Activated CD4-positive, alpha-beta T cell treated with anti-CD3 and anti-CD28 coated beads, Interleukin-10, Interleukin-2, amounts not matched to agents 100 ng/mL and 50 ng/mL, durations not matched to agents 16 hours and 8 hours (primary cell): Measurements from ENCODE around the gene SPAST.
"Not testable (repeated sequence)": the region's sequence is repeated elsewhere in the genome, so short reads cannot be mapped to it uniquely, and the experiment has no call there.

ENCODE experiments used
- DNase-seq: peaks from one replicate; pipeline ENCODE4 v3.0.0-alpha.2; 2020

SPAST gene, protein sequence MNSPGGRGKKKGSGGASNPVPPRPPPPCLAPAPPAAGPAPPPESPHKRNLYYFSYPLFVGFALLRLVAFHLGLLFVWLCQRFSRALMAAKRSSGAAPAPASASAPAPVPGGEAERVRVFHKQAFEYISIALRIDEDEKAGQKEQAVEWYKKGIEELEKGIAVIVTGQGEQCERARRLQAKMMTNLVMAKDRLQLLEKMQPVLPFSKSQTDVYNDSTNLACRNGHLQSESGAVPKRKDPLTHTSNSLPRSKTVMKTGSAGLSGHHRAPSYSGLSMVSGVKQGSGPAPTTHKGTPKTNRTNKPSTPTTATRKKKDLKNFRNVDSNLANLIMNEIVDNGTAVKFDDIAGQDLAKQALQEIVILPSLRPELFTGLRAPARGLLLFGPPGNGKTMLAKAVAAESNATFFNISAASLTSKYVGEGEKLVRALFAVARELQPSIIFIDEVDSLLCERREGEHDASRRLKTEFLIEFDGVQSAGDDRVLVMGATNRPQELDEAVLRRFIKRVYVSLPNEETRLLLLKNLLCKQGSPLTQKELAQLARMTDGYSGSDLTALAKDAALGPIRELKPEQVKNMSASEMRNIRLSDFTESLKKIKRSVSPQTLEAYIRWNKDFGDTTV

GRCh38 chr2:32063310-32064020 is at the start of gene SPAST:
TSS of gene SPAST (plus strand) at chr2:32063556. CDS start at chr2:32063832, 276 bp downstream.
- peak; percentile 98 for DNase-seq

DNA sequence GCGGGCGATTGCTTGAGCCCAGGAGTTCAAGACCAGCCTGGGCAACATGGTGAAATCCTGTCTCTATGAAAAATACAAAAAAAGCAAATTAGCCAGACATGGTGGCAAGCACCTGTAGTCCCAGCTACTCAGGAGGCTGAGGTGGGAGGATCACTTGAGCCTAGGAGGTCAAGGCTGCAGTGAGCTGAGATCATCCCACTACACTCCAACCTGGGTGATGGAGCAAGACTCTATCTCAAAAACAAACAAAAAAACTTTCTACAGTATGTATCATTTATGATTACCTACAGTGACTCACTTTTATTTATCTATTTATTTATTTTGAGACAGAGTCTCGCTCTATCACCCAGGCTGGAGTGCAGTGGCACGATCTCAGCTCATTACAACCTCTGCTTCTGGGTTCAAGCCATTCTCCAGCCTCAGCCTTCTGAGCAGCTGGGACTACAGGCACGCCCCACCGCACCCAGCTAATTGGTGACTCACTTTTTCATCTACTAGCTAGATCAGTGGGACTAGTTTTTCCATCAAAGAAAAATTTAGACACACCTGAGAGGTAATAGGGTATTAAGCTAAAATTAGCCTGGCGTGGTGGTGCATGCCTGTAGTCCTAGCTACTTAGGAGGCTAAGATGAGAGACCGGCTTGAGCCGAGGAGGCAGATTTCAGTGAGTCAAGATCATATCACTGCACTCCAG is 44.4 kb upstream of the SPAST start:
- DNase-seq: not testable (repeated sequence)

DNA sequence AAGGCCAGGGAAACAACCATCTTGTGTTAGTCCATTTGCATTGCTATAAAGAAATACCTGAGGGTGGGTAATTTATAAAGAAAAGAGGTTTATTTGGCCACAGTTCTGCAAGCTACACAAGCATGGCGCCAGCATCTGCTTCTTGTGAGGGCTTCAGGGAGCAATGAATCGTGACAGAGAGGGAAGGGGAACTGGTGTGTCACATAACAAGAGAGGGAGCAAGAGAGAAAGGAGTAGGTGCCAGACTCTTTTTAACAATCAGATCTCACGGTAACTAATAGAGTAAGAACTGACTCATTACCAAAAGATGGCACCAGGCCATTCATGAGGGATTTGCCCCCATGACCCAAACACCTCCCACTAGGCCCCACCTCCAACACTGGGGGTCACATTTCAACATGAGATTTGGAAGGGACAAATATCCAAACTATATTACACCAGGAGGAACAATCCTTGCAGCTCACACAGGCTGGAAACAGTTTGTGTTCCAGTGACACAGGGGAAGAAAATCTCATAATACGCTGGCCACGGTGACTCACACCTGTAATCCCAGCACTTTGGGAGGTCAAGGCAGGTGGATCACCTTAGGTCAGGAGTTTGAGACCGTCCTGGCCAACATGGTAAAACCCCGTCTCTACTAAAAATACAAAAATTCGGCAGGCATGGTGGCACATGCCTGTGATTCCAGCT is 29.0 kb upstream of the SPAST start:
- not testable (repeated sequence) for DNase-seq

DNA sequence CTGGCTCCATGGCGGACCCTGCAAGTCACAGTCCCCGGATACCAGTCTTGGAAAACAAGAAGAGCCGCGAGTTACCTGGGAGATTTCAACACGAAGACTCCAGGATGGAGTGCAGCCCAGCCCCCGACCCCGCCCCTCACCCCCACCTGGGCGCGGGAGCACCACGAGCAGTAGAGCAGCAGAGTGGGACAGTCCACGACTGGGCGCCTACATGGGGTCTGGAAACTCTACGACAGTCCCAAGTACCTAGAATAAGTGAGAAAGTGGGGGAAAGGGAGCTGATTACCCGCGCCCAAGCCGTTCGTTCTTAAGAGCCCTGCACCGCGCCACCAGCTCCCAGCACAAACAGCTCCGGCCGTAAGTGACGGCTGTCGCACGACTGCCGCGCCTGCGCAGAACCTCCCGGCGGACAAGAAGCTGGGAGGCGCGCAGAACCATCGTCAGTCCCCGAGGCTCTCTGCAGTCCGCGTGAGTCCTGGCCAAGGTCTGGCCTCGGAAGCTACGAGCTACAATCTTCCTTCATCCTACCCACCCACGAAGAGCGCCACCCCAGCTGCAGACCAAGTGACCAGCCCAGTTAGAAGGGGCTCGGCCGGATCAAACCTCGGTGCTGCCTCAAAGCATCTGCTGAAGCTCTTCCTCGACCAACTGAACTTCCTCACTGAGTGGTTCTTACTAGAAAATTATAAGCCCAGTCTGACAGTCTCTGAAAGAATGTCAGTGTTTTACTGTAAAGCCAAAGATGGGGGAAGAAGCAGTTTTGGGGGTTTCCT is 23.7 kb upstream of the SPAST start, which contains the start of gene DPY30:
Gene DPY30, minus strand, starts transcription at position 359 of the 773 bp plus-strand sequence. Its CDS starts 349 bp downstream, at position 10.
- DNase-seq: peak; percentile 94

GRCh38 chr2:32043561-32043960 is 19.8 kb upstream of the SPAST start:
- no peak for DNase-seq

- no peak for DNase-seq
Measured at GRCh38 chr2:32051836-32052439, 11.4 kb upstream of the SPAST start.

DNA sequence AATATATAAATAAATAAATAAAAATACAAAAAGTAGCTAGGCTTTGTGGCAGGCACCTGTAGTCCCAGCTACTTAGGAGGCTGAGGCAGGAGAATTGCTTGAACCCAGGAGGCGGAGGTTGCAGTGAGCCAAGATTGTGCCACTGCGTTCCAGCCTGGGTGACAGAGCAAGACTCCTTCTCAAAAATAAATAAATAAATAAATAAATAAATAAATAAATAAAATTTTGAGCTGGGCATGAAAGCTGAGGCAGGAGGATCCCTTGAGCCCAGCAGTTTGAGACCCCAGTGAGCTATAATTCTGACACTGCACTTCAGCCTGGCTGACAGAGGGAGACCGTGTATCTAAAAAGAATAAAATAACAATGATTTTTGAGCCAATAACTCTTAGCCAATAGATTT is 8.8 kb upstream of the SPAST start:
- not testable (repeated sequence) for DNase-seq

DNA sequence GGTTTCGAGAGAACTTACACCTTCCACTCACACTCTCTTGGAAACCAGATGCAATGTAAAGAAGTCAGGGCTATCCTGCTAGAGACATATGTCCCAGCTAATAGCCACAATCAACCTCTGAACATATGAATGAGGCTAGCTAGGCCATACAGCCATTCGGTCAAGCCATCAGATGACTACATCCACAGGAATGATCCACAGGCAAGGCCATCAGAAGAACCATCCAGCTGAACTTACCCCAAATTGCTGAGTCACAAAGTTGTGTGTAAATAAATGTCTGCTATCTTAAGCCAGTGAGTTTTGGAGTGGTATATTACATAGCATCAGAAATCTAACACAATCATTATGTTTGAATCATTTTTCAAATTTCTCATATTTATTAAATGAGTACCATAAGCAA is 5.2 kb upstream of the SPAST start:
- DNase-seq: no peak

- DNase-seq: no peak
Measured at GRCh38 chr2:32060266-32060665, 3.1 kb upstream of the SPAST start.

- no peak for DNase-seq
Measured at GRCh38 chr2:32061430-32061829, 1.9 kb upstream of the SPAST start.

GRCh38 chr2:32061973-32062861 is 1.1 kb upstream of the SPAST start:
- DNase-seq: peak; percentile 4

- peak; percentile 30 for DNase-seq
Measured at GRCh38 chr2:32064021-32064601, 755 bp downstream of the SPAST start.

- no peak for DNase-seq
Measured at GRCh38 chr2:32064713-32065112, 1.4 kb downstream of the SPAST start.

GRCh38 chr2:32067549-32067948 is 4.2 kb downstream of the SPAST start:
- no peak for DNase-seq

GRCh38 chr2:32074134-32074506 is 10.8 kb downstream of the SPAST start:
- DNase-seq: no peak

- DNase-seq: no peak
Measured at GRCh38 chr2:32095671-32096070, 32.3 kb downstream of the SPAST start.

GRCh38 chr2:32108111-32108510 is 44.8 kb downstream of the SPAST start:
- no peak for DNase-seq

- peak; percentile 12 for DNase-seq
Measured at GRCh38 chr2:32118055-32118454, 54.7 kb downstream of the SPAST start.

GRCh38 chr2:32119161-32119560 is 55.8 kb downstream of the SPAST start:
- no peak for DNase-seq

- DNase-seq: no peak
Measured at GRCh38 chr2:32124660-32125059, 61.3 kb downstream of the SPAST start.
